Stimulated activated effector memory CD8-positive, alpha-beta T cell treated with anti-CD3 and anti-CD28 coated beads, Interleukin-12 subunit alpha, Interleukin-12 subunit beta, amount 100 ng/mL, for 72 hours (primary cell): ENCODE results near the gene IFITM5.
"Not testable (repeated sequence)": the region's sequence is repeated elsewhere in the genome, so short reads cannot be mapped to it uniquely, and the experiment has no call there.

Experiments used
- ATAC-seq: fragments of 150-1000 bp; cut with Tn5 transposase; 2 replicates; pipeline ENCODE4 v1.10.0; 2021
- DNase-seq, 2 donors: peaks; one replicate each; pipeline ENCODE4 v3.0.0; 2021 to 2022; ENCODE audit warnings: low spot score in 2 of 2
- H3K27ac Mint-ChIP-seq: one replicate; pipeline ENCODE4 v1.8.0; 2022; ENCODE audit warnings: mild to moderate bottlenecking, mixed read lengths
- H3K36me3 Mint-ChIP-seq: one replicate; pipeline ENCODE4 v1.8.0; 2022; ENCODE audit warnings: mild to moderate bottlenecking, mixed read lengths
- H3K4me1 Mint-ChIP-seq: one replicate; pipeline ENCODE4 v1.8.0; 2022; ENCODE audit warnings: mixed read lengths
- H3K4me3 Mint-ChIP-seq: one replicate; pipeline ENCODE4 v1.8.0; 2022; ENCODE audit warnings: mild to moderate bottlenecking, mixed read lengths
- H3K9me3 Mint-ChIP-seq: one replicate; pipeline ENCODE4 v1.8.0; 2022; ENCODE audit warnings: mixed read lengths

The IFITM5 gene

DNA sequence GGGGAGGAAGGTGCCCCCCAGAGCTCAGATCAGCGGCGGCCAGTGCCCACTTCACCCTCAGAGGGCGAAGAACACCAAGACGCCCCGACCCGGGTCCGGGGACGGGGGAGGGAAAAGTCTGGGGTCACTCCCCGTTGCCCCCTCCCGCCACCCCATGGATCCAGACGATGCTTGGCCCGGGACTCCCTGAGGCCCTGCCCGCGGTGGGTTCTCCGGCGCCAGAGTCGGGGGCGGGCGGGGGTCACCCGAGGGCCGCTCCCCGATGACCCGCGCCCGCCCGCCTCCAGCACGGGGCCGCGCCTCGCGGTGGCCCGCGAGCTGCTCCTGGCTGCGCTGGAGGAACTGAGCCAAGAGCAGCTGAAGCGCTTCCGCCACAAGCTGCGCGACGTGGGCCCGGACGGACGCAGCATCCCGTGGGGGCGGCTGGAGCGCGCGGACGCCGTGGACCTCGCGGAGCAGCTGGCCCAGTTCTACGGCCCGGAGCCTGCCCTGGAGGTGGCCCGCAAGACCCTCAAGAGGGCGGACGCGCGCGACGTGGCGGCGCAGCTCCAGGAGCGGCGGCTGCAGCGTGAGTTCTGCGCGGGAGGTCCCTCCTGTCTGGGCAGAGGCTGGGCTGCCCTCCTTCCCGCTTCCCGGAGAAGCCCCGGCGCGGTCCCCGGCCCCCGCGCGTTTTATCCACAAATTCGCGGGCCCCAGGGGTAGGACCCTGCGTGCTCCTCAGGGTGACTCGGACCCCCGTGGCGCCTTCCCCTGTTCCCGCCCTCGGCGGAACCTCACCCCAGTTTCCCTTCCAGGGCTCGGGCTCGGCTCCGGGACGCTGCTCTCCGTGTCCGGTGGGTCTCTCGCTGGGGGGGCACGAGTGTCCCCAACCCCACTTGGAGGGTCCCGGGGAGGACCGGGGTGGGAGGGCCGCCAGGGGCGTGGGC lies 20.0 kb downstream of the IFITM5 start:
- Mint-ChIP-seq H3K36me3 (peaks cover 13% of the 10 kb centered on the region), H3K4me1 (peaks cover 41% of the 10 kb centered on the region), H3K4me3 (peak overlapping the region; percentile 72), H3K9me3 (no peaks in the 10 kb centered on the region), H3K27ac (no peak overlapping the region)
- DNase-seq (no peak), ATAC-seq (peak; percentile 46)

GRCh38 chr11:278001-278951 lies 21.1 kb downstream of the IFITM5 start, which contains the start of gene NLRP6:
Gene NLRP6, plus strand, starts transcription at chr11:278407. Its CDS starts 163 bp downstream, at chr11:278570.
- Mint-ChIP-seq H3K4me3 (peak within 1 kb of the TSS; percentile 72), H3K9me3 (no peaks in the 10 kb centered on the region), H3K27ac (peak within 1 kb of the TSS; percentile 52), H3K4me1 (peaks cover 41% of the 10 kb centered on the region), H3K36me3 (peaks cover 13% of the 10 kb centered on the region)
- no peak for ATAC-seq
- DNase-seq, result no peak

GRCh38 chr11:276219-276618 lies 23.1 kb downstream of the IFITM5 start:
- Mint-ChIP-seq H3K27ac (no peak overlapping the region), H3K4me3 (no peak overlapping the region), H3K9me3 (no peaks in the 10 kb centered on the region), H3K36me3 (peaks cover 13% of the 10 kb centered on the region), H3K4me1 (peaks cover 22% of the 10 kb centered on the region)
- DNase-seq, result no peak
- ATAC-seq, result no peak

- no peak for ATAC-seq
- H3K9me3 Mint-ChIP-seq, result no peaks in the 10 kb centered on the region
- H3K4me1 Mint-ChIP-seq, result peaks cover 31% of the 10 kb centered on the region
- no peak overlapping the region for H3K4me3 Mint-ChIP-seq
- no peak for DNase-seq
- no peak overlapping the region for H3K27ac Mint-ChIP-seq
- peaks cover 20% of the 10 kb centered on the region for H3K36me3 Mint-ChIP-seq
These were observed 26.5 kb downstream of the IFITM5 start for GRCh38 chr11:272931-273198.

GRCh38 chr11:272195-272930 lies 27.0 kb downstream of the IFITM5 start:
- Mint-ChIP-seq H3K9me3 (no peaks in the 10 kb centered on the region), H3K4me1 (peaks cover 31% of the 10 kb centered on the region), H3K27ac (no peak overlapping the region), H3K4me3 (no peak overlapping the region), H3K36me3 (peaks cover 19% of the 10 kb centered on the region)
- ATAC-seq, result no peak
- DNase-seq, result no peak

DNA sequence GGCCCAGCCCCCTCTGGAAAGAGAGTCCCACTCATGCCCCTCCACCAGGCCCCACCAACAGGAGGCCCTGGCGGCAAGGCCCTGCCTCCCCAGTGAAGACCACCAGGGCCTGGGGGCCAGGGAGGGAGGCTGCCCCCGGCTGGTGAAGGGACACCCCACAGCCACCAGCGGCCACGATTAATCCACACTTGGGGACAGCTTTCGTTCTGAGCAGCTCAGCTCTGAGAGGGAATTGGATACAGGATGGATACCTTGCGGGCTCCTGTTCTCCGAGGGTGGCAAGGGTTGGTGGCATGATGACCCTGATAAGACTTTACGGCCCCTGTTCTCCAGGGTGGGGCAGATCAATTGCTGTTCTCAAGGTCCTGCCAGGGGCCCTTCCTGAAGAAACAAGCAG lies 28.0 kb downstream of the IFITM5 start:
- H3K9me3 Mint-ChIP-seq, result no peaks in the 10 kb centered on the region
- H3K36me3 Mint-ChIP-seq, result peaks cover 21% of the 10 kb centered on the region
- no peak overlapping the region for H3K4me3 Mint-ChIP-seq
- H3K27ac Mint-ChIP-seq, result no peak overlapping the region
- DNase-seq, result no peak
- peaks cover 38% of the 10 kb centered on the region for H3K4me1 Mint-ChIP-seq
- no peak for ATAC-seq

DNA sequence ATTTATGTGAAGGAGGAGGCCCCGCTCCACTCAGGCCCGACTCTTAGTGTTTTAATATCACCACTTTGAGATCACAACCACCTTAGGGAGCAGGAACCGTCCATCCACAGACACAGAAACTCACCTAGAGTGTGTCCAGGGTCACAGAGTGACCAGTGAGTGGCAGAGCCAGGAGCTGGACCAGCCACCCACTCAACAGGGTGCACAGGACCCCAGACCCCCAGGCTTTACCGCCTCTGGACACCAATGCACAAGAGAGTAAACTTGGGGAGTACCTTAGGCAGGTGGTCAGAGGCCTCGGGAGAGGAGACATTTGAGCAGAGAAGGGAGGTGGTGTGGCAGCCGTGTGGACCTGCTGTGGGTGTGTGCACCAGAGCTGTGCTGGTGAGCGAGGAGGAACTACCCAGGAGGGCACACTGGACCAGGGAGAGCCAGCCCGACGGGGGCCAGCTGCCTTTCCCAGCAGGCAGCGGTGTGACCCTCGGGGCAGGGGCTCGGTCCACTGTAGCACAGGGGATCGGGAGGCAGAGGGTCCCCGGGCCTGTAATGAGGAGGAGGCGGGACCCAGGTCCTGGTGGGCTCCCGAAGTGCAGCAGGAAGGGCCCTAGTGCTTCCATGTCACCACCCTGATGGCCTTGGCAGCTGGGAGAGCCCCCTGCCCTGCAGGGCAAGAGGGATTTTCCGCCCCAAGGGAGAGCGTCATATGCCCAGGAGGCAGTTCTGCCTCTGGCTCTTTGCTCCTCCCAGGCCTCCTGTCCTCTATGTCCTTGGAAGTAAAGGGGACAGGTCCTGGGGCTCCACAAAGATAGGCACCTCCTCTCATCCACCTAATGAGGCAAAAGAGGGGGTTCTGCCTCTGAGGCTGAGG lies 28.6 kb downstream of the IFITM5 start:
- DNase-seq, result no peak
- Mint-ChIP-seq H3K9me3 (no peaks in the 10 kb centered on the region), H3K36me3 (peaks cover 21% of the 10 kb centered on the region), H3K4me3 (no peak overlapping the region), H3K4me1 (peaks cover 38% of the 10 kb centered on the region), H3K27ac (no peak overlapping the region)
- no peak for ATAC-seq

- ATAC-seq (peak; percentile 81), DNase-seq (peak in 1 of 2 donors; percentile 83)
- H3K4me3 Mint-ChIP-seq, result peak overlapping the region; percentile 75
- no peaks in the 10 kb centered on the region for H3K9me3 Mint-ChIP-seq
- peaks cover 38% of the 10 kb centered on the region for H3K4me1 Mint-ChIP-seq
- peaks cover 21% of the 10 kb centered on the region for H3K36me3 Mint-ChIP-seq
- H3K27ac Mint-ChIP-seq, result peak overlapping the region; percentile 92
These were observed 30.0 kb downstream of the IFITM5 start for GRCh38 chr11:269146-269890.

DNA sequence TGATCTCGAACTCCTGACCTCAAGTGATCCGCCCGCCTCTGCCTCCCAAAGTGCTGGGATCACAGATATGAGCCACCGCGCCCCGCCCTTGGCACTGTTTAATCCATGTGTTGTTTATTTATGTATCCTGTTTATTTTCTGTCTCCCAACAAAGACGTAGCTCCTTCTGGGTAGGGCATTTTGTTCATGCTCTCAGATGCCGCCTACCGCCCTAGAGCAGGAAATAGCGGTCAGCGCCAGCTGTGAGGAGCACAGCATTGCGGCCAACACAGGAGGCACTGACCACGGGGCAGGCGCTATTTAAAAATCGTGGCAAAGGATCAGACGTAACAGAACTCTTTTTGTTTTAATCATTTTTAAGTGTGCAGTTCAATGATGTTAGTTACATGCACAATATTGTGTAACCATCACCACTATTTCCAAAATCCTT lies 30.6 kb downstream of the IFITM5 start:
- DNase-seq, H3K9me3 Mint-ChIP-seq: not testable (repeated sequence)
- Mint-ChIP-seq H3K27ac (peak overlapping the region; percentile 92), H3K4me3 (peak overlapping the region; percentile 75), H3K4me1 (peaks cover 38% of the 10 kb centered on the region), H3K36me3 (peaks cover 21% of the 10 kb centered on the region)
- ATAC-seq, result peak; percentile 44

DNA sequence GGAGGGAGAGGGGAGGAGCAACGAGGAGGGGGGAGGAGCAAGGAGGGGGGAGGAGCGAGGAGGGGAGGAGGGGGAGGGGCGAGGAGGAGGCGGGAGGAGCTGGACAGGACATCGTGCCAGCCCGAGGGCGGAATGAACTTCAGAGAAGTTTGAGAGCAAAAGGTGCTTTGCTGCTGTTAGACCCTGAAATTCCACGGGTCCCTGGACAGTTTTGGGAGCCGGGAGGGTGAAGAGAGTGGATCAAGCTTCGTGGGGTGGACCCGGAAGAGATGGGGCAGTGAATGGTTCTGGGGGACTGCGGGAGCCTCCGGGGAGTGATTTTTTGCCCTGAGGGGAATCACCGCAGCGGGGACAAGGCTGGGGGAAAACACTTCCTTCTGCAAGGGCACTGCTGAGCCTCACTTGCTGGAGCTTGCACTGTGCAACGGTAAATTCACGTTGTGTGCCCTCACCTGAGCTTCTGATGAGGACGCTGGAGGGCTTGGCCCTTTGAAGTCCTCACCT lies 31.8 kb downstream of the IFITM5 start:
- peak overlapping the region; percentile 75 for H3K4me3 Mint-ChIP-seq
- H3K4me1 Mint-ChIP-seq, result peaks cover 38% of the 10 kb centered on the region
- no peaks in the 10 kb centered on the region for H3K9me3 Mint-ChIP-seq
- DNase-seq, result peak in 1 of 2 donors; percentile 83
- H3K36me3 Mint-ChIP-seq, result peaks cover 21% of the 10 kb centered on the region
- peak; percentile 29 for ATAC-seq
- H3K27ac Mint-ChIP-seq, result peak overlapping the region; percentile 92

DNA sequence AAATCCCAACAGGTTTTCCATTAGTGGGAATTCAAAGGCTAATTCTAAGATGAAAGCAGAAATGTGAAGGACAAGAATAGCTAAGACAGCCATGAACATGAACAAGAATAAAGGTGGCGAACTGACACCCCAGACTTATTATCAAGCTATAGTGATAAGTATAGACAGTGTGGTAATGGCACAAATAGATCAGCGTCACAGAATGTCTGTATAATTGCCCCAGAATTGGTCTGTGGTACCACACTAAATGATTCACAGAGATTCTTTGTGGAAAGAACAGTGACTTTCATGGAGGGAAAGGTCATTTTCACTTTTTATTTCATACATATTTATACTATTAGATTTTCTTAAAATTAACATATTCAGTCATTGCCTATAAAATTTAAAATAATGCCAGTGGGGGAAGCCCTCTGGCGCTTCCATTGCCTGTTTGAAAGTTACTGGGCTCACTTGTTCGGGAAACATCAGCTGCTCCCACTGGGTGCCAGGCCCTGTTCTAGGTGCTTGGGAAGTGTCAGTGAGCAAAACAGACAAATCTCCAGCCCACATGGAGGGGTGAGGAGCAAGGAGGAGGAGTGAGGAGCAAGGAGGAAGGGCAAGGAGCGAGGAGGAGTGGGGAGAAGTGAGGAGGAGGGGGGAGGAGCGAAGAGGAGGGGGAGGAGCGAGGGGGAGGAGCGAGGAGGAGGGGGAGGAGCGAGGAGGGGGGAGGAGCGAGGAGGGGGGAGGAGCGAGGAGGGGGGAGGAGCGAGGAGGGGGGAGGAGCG lies 32.5 kb downstream of the IFITM5 start:
- Mint-ChIP-seq H3K27ac (peak overlapping the region; percentile 92), H3K9me3 (no peaks in the 10 kb centered on the region), H3K4me3 (peak overlapping the region; percentile 75), H3K36me3 (peaks cover 21% of the 10 kb centered on the region), H3K4me1 (peaks cover 38% of the 10 kb centered on the region)
- DNase-seq (no peak), ATAC-seq (peak; percentile 78)

DNA sequence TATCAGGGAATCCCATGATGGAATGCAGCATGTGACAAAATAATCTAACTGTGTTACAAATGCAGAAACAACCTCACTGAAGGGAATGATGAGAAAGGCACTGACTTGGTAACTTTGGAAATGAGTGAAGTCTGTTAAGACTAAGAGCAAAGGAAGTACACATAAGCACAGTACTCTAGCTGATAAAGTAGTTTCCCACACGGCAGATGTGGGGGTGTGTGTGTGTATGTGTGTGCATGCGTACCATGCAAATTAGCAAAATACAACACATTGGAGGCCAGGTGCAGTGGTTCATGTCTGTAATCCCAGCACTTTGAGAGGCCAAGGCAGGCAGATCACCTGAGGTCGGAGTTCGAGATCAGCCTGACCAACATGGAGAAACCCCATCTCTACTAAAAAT lies 37.7 kb downstream of the IFITM5 start:
- no peak for DNase-seq
- Mint-ChIP-seq H3K4me1 (no peaks in the 10 kb centered on the region), H3K27ac (no peak overlapping the region), H3K36me3 (no peaks in the 10 kb centered on the region), H3K4me3 (no peak overlapping the region), H3K9me3 (no peaks in the 10 kb centered on the region)
- ATAC-seq, result no peak

DNA sequence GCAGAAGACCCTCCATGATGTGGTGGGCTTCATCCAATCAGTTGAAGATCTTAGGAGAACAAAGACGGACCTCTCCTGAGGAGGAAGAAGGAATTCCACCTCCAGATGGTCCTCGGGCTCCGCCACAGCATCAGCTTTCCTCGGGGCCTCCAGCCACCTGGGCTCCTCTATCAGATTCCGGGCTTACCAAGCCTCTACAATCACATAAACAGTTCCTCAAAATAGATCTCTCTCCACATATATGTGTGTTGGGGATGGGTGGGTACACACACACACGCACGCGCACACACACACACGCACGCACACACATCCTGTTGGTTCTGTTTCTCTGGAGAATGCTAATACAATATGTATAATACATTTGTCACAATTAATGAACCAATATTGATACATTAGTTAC lies 39.9 kb downstream of the IFITM5 start:
- no peak for DNase-seq
- no peak for ATAC-seq
- Mint-ChIP-seq H3K4me1 (no peaks in the 10 kb centered on the region), H3K9me3 (no peaks in the 10 kb centered on the region), H3K36me3 (no peaks in the 10 kb centered on the region), H3K27ac (no peak overlapping the region), H3K4me3 (no peak overlapping the region)
